HepG2 (cell line): ENCODE data around the gene LITAF. TPM values are rescaled to one million over a fixed set of nuclear protein-coding genes. Genes with fewer than 3 reads are reported as not detected.
A peak's percentile ranks its signal among the peaks of the same experiment; 100 is the strongest.

Source experiments
- HOXA3 ChIP-seq: sonication (generic); formaldehyde crosslinking; IDR thresholded peaks from 2 replicates; pipeline ENCODE4 v1.5.0; 2020; ENCODE audit warnings: missing genetic modification reagents
- NFRKB ChIP-seq: fragments of 450-650 bp; IDR thresholded peaks from 2 replicates; pipeline ENCODE4 v1.6.1; 2017
- ZBTB38 ChIP-seq: sonication (generic); formaldehyde crosslinking; IDR thresholded peaks from 2 replicates; pipeline ENCODE4 v1.5.1; 2020; ENCODE audit warnings: mild to moderate bottlenecking, missing genetic modification reagents
- polyA plus RNA-seq, 8 experiments: library from polyadenylated mRNA; depleted of rRNA in 3 of 8; stranded (reverse) in 7 of 8; unstranded in 1 of 8; fragments of >200 nt; fragmentation: Illumina TruSeq in 4 of 8; extraction: Trizol in 4 of 8; gene quantifications; 2 replicates each; pipeline versions ENCODE4 v1.2.1 to v1.2.3, GENCODE V29; 2011 to 2016; ENCODE audit warnings: low read depth in 4 of 8, missing spikeins in 1 of 8, mixed read lengths in 1 of 8; ENCODE audit not compliant: insufficient read depth in 1 of 8
- total RNA-seq, 5 experiments: library from RNA; depleted of rRNA; stranded (reverse); fragments of >200 nt; fragmentation: Illumina TruSeq; extraction: Trizol; gene quantifications; 2 replicates each; pipeline ENCODE4 v1.2.3, GENCODE V29; 2016; ENCODE audit warnings: low read depth in 1 of 5
- TF ChIP-seq, protein P1 (sequence below): sonication (generic); formaldehyde crosslinking; IDR thresholded peaks from 2 replicates; pipeline ENCODE4 v1.4.0; 2020; ENCODE audit warnings: missing genetic modification reagents, borderline replicate concordance
- TF ChIP-seq, protein P2 (sequence below): sonication (generic); formaldehyde crosslinking; IDR thresholded peaks from 2 replicates; pipeline ENCODE4 v1.5.0; 2020; ENCODE audit warnings: mild to moderate bottlenecking, missing genetic modification reagents, borderline replicate concordance

The LITAF gene
- total and polyA plus RNA-seq, 2 of the 13 experiments (the other 11 are each of a cell fraction or from before 2014, with no cell fraction given) = 80.1 to 141 TPM

DNA sequence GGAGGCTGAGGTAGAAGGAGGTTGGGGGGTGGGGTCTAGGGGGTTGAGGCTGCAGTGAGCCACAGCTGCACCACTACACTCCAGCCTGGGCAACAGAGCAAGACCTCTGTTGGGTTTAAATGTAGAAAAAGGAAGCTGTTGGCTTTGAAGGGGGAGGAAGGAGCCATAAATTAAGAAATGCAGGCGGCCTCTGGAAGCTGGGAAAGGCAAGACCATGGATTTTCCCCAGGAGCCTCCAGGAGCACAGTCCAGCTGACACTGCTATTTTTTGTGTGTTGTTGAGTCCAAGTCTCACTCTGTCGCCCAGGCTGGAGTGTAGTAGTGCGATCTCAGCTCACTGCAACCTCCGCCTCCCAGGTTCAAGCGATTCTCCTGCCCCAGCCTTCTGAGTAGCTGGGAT is 15.9 kb downstream of the LITAF start (continued):
- TF ChIP-seq, protein P1, sequence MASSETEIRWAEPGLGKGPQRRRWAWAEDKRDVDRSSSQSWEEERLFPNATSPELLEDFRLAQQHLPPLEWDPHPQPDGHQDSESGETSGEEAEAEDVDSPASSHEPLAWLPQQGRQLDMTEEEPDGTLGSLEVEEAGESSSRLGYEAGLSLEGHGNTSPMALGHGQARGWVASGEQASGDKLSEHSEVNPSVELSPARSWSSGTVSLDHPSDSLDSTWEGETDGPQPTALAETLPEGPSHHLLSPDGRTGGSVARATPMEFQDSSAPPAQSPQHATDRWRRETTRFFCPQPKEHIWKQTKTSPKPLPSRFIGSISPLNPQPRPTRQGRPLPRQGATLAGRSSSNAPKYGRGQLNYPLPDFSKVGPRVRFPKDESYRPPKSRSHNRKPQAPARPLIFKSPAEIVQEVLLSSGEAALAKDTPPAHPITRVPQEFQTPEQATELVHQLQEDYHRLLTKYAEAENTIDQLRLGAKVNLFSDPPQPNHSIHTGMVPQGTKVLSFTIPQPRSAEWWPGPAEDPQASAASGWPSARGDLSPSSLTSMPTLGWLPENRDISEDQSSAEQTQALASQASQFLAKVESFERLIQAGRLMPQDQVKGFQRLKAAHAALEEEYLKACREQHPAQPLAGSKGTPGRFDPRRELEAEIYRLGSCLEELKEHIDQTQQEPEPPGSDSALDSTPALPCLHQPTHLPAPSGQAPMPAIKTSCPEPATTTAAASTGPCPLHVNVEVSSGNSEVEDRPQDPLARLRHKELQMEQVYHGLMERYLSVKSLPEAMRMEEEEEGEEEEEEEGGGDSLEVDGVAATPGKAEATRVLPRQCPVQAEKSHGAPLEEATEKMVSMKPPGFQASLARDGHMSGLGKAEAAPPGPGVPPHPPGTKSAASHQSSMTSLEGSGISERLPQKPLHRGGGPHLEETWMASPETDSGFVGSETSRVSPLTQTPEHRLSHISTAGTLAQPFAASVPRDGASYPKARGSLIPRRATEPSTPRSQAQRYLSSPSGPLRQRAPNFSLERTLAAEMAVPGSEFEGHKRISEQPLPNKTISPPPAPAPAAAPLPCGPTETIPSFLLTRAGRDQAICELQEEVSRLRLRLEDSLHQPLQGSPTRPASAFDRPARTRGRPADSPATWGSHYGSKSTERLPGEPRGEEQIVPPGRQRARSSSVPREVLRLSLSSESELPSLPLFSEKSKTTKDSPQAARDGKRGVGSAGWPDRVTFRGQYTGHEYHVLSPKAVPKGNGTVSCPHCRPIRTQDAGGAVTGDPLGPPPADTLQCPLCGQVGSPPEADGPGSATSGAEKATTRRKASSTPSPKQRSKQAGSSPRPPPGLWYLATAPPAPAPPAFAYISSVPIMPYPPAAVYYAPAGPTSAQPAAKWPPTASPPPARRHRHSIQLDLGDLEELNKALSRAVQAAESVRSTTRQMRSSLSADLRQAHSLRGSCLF (CRISPR knock-in tag) = no peak
- no peak for TF ChIP-seq NFRKB
- TF ChIP-seq, protein P2, sequence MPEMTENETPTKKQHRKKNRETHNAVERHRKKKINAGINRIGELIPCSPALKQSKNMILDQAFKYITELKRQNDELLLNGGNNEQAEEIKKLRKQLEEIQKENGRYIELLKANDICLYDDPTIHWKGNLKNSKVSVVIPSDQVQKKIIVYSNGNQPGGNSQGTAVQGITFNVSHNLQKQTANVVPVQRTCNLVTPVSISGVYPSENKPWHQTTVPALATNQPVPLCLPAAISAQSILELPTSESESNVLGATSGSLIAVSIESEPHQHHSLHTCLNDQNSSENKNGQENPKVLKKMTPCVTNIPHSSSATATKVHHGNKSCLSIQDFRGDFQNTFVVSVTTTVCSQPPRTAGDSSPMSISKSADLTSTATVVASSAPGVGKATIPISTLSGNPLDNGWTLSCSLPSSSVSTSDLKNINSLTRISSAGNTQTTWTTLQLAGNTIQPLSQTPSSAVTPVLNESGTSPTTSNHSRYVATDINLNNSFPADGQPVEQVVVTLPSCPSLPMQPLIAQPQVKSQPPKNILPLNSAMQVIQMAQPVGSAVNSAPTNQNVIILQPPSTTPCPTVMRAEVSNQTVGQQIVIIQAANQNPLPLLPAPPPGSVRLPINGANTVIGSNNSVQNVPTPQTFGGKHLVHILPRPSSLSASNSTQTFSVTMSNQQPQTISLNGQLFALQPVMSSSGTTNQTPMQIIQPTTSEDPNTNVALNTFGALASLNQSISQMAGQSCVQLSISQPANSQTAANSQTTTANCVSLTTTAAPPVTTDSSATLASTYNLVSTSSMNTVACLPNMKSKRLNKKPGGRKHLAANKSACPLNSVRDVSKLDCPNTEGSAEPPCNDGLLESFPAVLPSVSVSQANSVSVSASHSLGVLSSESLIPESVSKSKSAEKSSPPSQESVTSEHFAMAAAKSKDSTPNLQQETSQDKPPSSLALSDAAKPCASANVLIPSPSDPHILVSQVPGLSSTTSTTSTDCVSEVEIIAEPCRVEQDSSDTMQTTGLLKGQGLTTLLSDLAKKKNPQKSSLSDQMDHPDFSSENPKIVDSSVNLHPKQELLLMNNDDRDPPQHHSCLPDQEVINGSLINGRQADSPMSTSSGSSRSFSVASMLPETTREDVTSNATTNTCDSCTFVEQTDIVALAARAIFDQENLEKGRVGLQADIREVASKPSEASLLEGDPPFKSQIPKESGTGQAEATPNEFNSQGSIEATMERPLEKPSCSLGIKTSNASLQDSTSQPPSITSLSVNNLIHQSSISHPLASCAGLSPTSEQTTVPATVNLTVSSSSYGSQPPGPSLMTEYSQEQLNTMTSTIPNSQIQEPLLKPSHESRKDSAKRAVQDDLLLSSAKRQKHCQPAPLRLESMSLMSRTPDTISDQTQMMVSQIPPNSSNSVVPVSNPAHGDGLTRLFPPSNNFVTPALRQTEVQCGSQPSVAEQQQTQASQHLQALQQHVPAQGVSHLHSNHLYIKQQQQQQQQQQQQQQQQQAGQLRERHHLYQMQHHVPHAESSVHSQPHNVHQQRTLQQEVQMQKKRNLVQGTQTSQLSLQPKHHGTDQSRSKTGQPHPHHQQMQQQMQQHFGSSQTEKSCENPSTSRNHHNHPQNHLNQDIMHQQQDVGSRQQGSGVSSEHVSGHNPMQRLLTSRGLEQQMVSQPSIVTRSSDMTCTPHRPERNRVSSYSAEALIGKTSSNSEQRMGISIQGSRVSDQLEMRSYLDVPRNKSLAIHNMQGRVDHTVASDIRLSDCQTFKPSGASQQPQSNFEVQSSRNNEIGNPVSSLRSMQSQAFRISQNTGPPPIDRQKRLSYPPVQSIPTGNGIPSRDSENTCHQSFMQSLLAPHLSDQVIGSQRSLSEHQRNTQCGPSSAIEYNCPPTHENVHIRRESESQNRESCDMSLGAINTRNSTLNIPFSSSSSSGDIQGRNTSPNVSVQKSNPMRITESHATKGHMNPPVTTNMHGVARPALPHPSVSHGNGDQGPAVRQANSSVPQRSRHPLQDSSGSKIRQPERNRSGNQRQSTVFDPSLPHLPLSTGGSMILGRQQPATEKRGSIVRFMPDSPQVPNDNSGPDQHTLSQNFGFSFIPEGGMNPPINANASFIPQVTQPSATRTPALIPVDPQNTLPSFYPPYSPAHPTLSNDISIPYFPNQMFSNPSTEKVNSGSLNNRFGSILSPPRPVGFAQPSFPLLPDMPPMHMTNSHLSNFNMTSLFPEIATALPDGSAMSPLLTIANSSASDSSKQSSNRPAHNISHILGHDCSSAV (CRISPR knock-in tag) = no peak
- no peak for TF ChIP-seq HOXA3 (CRISPR knock-in tag)
- TF ChIP-seq ZBTB38 (CRISPR knock-in tag) = 0 out of 2 replicates have a peak, but pooled peaks have one; percentile 40
- TF ChIP-seq, all 625 proteins: peak for 3
